Measurements from ENCODE around the gene TTC1. TPM values are rescaled to one million over a fixed set of nuclear protein-coding genes. Genes with fewer than 3 reads are reported as not detected.

Gene TTC1
- total and polyA plus RNA-seq, 12 donors: 32.7 to 131 (median 47.5) TPM

DNA sequence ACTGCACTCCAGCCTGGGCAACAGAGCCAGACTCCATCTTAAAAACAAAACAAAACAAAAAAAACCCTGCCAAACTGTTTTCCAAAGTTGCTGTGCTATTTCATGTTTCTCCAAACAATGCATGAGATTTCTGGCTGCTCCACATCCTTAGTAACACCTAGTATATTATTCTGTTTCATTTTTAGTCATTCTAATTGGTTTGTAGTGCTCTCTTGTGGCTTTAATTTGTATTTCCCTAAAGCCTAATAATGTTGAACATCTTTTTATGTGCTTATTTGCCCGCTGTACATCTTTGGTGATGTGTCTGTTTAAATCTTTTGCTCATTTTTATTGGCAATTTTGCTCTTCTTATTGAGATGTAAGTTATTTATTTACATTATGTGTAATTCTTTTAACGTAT lies 18.4 kb upstream of the TTC1 start:
- TF ChIP-seq POLR2A (IDR thresholded peaks at IDR 0.05): no peak
- TF ChIP-seq, protein P1, sequence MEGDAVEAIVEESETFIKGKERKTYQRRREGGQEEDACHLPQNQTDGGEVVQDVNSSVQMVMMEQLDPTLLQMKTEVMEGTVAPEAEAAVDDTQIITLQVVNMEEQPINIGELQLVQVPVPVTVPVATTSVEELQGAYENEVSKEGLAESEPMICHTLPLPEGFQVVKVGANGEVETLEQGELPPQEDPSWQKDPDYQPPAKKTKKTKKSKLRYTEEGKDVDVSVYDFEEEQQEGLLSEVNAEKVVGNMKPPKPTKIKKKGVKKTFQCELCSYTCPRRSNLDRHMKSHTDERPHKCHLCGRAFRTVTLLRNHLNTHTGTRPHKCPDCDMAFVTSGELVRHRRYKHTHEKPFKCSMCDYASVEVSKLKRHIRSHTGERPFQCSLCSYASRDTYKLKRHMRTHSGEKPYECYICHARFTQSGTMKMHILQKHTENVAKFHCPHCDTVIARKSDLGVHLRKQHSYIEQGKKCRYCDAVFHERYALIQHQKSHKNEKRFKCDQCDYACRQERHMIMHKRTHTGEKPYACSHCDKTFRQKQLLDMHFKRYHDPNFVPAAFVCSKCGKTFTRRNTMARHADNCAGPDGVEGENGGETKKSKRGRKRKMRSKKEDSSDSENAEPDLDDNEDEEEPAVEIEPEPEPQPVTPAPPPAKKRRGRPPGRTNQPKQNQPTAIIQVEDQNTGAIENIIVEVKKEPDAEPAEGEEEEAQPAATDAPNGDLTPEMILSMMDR (IDR thresholded peaks at IDR 0.05): peak in 2 of 6 experiments; percentile 15 to 26
- Histone ChIP-seq H3K4me3 (no peak overlapping the region), H3K27me3 (peaks cover 18% of the 10 kb centered on the region), H3K27ac (no peak overlapping the region), H3K36me3 (replicated peaks in 1 of 2) (no peaks in the 10 kb centered on the region), H3K9me3 (replicated peaks in 1 of 3) (no peaks in the 10 kb centered on the region), H3K4me1 (replicated peaks in 1 of 2) (peaks cover 0 to 4% of the 10 kb centered on the region in 2 donors)
- 74 to 83% (median 81%) methylated on average over 2 of the region's 2 CpGs for WGBS, 4 donors
- intact Hi-C loops (cut with DNase I): no loop called here
- DNase-seq: no peak

DNA sequence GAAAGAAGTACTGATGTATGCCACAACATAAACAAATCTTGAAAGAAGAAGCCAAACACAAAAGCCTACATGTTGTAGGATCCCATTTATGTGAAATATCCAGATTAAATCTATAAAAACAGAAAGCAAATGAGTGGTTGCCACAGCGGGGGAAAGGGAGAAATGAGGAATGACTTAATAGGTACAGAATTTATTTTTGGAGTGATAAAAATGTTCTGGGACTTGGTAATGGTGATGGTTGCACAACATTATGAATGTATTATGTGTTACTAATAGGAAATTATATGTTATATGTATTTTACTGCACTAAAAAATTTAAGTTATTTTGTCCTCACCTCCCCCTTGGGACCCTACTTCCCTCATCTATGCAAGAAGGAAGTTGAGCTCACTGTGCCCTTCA lies 16.4 kb upstream of the TTC1 start:
- TF ChIP-seq, protein P1 (IDR thresholded peaks at IDR 0.05): no peak
- no peak for TF ChIP-seq POLR2A (IDR thresholded peaks at IDR 0.05)
- Histone ChIP-seq H3K9me3 (replicated peaks in 1 of 3) (no peaks in the 10 kb centered on the region), H3K4me3 (no peak overlapping the region), H3K27me3 (peaks cover 8% of the 10 kb centered on the region), H3K4me1 (replicated peaks in 1 of 2) (no peaks in the 10 kb centered on the region), H3K36me3 (replicated peaks in 1 of 2) (no peaks in the 10 kb centered on the region), H3K27ac (no peak overlapping the region)
- 87 to 100% (median 92%) methylated on average over 1 of the region's 1 CpG for WGBS, 4 donors
- no peak for DNase-seq
- intact Hi-C loops (cut with DNase I): no loop called here

DNA sequence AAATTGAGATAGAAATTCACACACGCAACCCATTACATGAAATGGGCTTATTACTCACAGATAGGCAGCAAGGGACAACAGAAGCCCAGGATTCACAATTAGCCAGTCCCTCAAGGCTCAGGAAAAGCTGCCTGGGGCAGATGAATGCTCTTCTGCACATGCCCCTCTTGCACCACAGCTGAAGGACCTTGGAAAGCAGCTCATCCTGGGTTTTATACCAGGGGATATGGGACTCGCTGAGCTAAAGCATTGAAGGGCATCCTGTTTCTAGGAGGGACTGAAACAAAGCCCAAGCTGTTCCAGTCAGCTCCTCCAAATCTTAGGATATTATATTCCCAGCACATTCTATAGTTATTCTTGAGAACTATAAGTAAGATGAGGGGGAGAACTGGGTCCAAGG lies 15.7 kb upstream of the TTC1 start:
- H3K36me3 ChIP-seq (replicated peaks in 1 of 2): no peaks in the 10 kb centered on the region
- H3K27ac ChIP-seq: no peak overlapping the region
- no peaks in the 10 kb centered on the region for H3K4me1 ChIP-seq (replicated peaks in 1 of 2)
- peaks cover 8% of the 10 kb centered on the region for H3K27me3 ChIP-seq
- DNase-seq: no peak
- no peak overlapping the region for H3K4me3 ChIP-seq
- intact Hi-C loops (cut with DNase I): no loop called here
- TF ChIP-seq, protein P1 (IDR thresholded peaks at IDR 0.05): no peak
- no peak for TF ChIP-seq POLR2A (IDR thresholded peaks at IDR 0.05)
- H3K9me3 ChIP-seq (replicated peaks in 1 of 3): no peaks in the 10 kb centered on the region
- WGBS, 4 donors: 81 to 92% (median 90%) methylated on average over 2 of the region's 2 CpGs

DNA sequence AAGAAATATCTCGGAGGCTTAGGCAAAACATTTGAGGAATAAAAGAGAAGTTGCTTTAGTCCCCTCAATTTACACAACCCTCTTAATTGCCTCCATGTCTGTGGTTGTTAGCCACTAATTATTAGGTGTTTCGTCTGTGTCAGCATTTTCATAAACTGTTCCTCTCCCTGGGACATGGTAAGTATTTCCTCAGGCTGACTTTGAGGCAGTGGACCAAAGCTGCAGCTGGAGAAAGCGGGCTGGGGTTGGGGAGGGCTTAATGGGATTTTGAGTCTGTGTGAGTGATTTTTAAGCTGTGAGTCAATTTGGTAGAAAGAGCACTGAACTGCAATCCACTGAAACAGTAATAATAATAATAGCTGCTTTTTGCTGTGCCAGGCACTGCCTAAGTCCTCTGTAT lies 13.0 kb upstream of the TTC1 start:
- no peaks in the 10 kb centered on the region for H3K9me3 ChIP-seq (replicated peaks in 1 of 3)
- peaks cover 4% of the 10 kb centered on the region for H3K27me3 ChIP-seq
- no peaks in the 10 kb centered on the region for H3K36me3 ChIP-seq (replicated peaks in 1 of 2)
- TF ChIP-seq, protein P1 (IDR thresholded peaks at IDR 0.05): no peak
- H3K4me3 ChIP-seq: no peak overlapping the region
- DNase-seq: no peak
- H3K27ac ChIP-seq: no peak overlapping the region
- no peaks in the 10 kb centered on the region for H3K4me1 ChIP-seq (replicated peaks in 1 of 2)
- intact Hi-C loops (cut with DNase I): no loop called here
- WGBS, 4 donors: 74 to 89% (median 78%) methylated on average over 3 of the region's 3 CpGs
